HL-60 (cell line): ENCODE measurements around the gene PHRF1.

Experiments
- DNase-seq, 2 experiments: peaks; one replicate each; pipeline ENCODE4 v3.0.0-alpha.2; 2010 to 2020; ENCODE audit warnings: low read depth in 1 of 2, low spot score in 1 of 2
- H3K27ac ChIP-seq: fragments of 250-450 bp; sonication (Bioruptor Pico); replicated peaks from 2 replicates; pipeline ENCODE4 v1.5.1; 2020; ENCODE audit warnings: mild to moderate bottlenecking, moderate library complexity
- H3K27me3 ChIP-seq: fragments of 250-450 bp; sonication (Bioruptor Pico); 2 replicates; pipeline ENCODE4 v1.5.1; 2021; ENCODE audit warnings: mild to moderate bottlenecking, moderate library complexity; ENCODE audit not compliant: insufficient read depth, poor library complexity, severe bottlenecking
- H3K4me3 ChIP-seq: replicated peaks from 2 replicates; pipeline ENCODE4 v1.5.1; 2011; ENCODE audit warnings: mild to moderate bottlenecking, control low read depth, low read length; ENCODE audit not compliant: insufficient read depth
- GABPA ChIP-seq: IDR thresholded peaks from 2 replicates; pipeline ENCODE4 v1.6.1; 2012; ENCODE audit warnings: low read depth
- POLR2AphosphoS5 ChIP-seq: IDR thresholded peaks from 2 replicates; pipeline ENCODE4 v1.6.1; 2012; ENCODE audit warnings: low read depth
- SPI1 ChIP-seq: IDR thresholded peaks from 2 replicates; pipeline ENCODE4 v1.6.1; 2012; ENCODE audit warnings: low read depth, mild to moderate bottlenecking, borderline replicate concordance
- TF ChIP-seq, protein P1 (sequence below): IDR thresholded peaks from 2 replicates; pipeline ENCODE4 v1.6.1; 2012; ENCODE audit warnings: low read depth; ENCODE audit not compliant: insufficient replicate concordance
- TF ChIP-seq, protein P2 (sequence below): IDR thresholded peaks from one replicate; pipeline ENCODE4 v1.5.1; 2011; ENCODE audit warnings: low read length, control low read depth, inconsistent platforms; ENCODE audit not compliant: insufficient read depth

PHRF1 gene

DNA sequence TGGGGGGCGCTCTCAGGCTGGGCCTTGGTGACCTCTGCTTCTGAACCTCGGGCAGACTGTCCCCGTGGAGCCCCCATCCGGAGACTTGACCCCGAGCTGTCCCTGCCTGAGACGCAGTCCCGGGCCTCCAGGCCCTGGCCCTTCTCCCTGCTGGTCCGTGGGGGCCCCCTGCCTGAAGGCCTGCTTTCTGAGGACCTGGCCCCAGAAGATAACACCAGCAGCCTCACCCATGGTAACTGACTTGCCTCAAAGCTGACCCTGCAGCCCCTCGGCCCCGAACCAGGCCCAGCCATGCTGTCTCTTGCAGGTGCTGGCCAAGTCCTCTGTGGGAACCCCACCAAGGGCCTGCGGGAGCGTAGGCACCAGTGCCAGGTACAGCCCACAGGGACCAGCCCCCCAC is 24.7 kb upstream of the PHRF1 start:
- TF ChIP-seq GABPA (no peak), SPI1 (no peak), POLR2AphosphoS5 (no peak)
- TF ChIP-seq, protein P1, sequence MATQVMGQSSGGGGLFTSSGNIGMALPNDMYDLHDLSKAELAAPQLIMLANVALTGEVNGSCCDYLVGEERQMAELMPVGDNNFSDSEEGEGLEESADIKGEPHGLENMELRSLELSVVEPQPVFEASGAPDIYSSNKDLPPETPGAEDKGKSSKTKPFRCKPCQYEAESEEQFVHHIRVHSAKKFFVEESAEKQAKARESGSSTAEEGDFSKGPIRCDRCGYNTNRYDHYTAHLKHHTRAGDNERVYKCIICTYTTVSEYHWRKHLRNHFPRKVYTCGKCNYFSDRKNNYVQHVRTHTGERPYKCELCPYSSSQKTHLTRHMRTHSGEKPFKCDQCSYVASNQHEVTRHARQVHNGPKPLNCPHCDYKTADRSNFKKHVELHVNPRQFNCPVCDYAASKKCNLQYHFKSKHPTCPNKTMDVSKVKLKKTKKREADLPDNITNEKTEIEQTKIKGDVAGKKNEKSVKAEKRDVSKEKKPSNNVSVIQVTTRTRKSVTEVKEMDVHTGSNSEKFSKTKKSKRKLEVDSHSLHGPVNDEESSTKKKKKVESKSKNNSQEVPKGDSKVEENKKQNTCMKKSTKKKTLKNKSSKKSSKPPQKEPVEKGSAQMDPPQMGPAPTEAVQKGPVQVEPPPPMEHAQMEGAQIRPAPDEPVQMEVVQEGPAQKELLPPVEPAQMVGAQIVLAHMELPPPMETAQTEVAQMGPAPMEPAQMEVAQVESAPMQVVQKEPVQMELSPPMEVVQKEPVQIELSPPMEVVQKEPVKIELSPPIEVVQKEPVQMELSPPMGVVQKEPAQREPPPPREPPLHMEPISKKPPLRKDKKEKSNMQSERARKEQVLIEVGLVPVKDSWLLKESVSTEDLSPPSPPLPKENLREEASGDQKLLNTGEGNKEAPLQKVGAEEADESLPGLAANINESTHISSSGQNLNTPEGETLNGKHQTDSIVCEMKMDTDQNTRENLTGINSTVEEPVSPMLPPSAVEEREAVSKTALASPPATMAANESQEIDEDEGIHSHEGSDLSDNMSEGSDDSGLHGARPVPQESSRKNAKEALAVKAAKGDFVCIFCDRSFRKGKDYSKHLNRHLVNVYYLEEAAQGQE, result no peak
- TF ChIP-seq, protein P2, sequence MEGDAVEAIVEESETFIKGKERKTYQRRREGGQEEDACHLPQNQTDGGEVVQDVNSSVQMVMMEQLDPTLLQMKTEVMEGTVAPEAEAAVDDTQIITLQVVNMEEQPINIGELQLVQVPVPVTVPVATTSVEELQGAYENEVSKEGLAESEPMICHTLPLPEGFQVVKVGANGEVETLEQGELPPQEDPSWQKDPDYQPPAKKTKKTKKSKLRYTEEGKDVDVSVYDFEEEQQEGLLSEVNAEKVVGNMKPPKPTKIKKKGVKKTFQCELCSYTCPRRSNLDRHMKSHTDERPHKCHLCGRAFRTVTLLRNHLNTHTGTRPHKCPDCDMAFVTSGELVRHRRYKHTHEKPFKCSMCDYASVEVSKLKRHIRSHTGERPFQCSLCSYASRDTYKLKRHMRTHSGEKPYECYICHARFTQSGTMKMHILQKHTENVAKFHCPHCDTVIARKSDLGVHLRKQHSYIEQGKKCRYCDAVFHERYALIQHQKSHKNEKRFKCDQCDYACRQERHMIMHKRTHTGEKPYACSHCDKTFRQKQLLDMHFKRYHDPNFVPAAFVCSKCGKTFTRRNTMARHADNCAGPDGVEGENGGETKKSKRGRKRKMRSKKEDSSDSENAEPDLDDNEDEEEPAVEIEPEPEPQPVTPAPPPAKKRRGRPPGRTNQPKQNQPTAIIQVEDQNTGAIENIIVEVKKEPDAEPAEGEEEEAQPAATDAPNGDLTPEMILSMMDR, result no peak
- H3K4me3 ChIP-seq, result no peak overlapping the region
- no peak for DNase-seq
- no peak overlapping the region for H3K27ac ChIP-seq
- H3K27me3 ChIP-seq, result peaks cover 13% of the 10 kb centered on the region

DNA sequence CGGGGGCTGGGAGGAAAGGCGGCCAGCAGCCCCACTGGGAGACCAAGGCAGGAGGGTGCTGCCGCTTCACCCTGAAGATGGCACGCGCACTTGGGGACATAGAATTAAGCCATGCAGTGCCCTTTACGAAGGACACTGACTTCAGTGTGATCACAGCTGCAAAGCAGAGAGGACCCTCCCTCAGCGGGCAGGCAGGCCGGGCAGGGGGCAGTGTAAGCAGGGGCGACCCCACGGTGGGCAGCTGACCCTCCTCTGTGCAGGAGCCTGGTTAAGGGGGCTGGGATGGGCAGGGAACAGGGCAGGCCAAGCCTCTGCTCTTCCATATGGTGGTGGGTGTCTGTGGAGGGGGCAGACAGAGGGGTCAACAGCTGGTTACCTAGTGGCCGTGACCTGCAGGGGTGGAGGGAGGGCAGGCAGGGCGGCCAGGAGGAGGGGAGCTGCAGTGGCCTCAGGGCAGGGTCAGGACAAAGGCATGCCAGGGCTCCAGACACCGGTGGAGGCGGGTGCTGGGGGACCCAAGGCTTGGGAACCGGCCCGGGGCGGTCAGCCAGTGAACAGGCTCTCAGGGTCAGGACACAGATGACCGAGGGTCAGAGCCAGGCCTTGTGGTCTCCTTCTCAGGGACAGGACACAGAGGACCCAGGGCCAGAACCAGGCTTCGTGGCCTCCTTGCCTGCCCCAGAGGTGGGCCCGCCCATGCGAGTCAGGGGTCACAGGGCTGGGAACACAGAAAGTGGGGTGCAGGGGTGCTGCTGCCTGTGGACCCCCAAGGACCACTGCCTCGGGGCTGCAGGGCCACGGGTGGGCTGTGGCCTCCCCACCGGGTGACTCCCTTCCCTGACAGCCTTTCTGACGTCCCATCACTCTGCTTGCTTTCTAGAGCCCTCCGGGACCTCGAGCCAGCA is 22.9 kb upstream of the PHRF1 start:
- Histone ChIP-seq H3K4me3 (no peak overlapping the region), H3K27ac (no peak overlapping the region)
- TF ChIP-seq, protein P2, result no peak
- TF ChIP-seq SPI1, result no peak
- no peak for TF ChIP-seq GABPA
- TF ChIP-seq, protein P1, result no peak
- TF ChIP-seq POLR2AphosphoS5, result no peak

DNA sequence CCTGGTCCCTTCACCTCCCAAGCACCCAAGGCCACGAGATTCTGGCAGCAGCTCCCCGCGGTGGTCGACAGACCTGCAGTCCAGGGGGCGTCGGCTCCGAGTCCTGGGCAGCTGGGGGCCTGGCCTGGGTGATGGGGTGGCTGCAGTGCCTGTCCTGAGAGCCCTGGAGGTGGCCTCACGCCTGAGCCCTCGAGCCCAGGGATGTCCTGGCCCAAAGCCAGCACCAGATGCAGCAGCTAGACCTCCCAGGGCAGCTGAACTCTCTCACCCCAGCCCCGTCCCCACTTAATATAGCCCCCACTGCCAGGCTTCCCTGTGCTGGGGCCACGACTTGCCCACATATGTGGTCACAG is 22.3 kb upstream of the PHRF1 start:
- no peak for DNase-seq

More for the DNA sequence above, 22.9 kb upstream of the PHRF1 start:
- no peak for DNase-seq
- peaks cover 30% of the 10 kb centered on the region for H3K27me3 ChIP-seq

More for the DNA sequence above, 22.3 kb upstream of the PHRF1 start:
- H3K4me3 ChIP-seq, result no peak overlapping the region
- H3K27me3 ChIP-seq, result peaks cover 30% of the 10 kb centered on the region
- TF ChIP-seq SPI1 (no peak), GABPA (no peak), POLR2AphosphoS5 (no peak)
- TF ChIP-seq, protein P1, result no peak
- TF ChIP-seq, protein P2, result no peak
- no peak overlapping the region for H3K27ac ChIP-seq
